ENCODE results near the gene SLC52A1. TPM values are rescaled to one million over a fixed set of nuclear protein-coding genes. Genes with fewer than 3 reads are reported as not detected.

Gene SLC52A1
- total and polyA plus RNA-seq, 12 donors = 0.24 to 0.40 TPM; not detected in 10

DNA sequence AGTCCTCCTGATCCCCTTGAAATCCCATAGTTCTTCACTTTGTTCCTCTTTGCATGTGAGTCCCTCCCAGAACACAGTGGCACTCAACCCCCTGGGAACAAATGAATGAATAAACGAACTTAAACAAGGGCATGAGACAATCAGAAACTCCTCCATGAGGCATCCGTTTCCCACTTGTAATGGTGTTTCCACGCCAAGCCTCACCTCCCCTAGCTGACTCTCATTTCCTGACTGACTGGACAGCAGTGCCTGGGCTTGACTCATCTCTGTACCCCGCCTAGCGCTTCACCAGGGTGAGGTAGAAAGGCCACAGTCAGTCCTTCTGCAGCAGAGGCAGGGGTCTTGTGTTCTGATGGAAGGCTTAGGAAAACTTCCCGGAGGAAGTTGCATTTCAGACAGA is 23.3 kb downstream of the SLC52A1 start:
- 80 to 93% (median 83%) methylated on average over 6 of the region's 6 CpGs for WGBS, 4 donors
- DNase-seq = no peak
- peaks cover 0 to 64% of the 10 kb centered on the region in 2 donors for H3K36me3 ChIP-seq (replicated peaks in 1 of 2)
- H3K4me3 ChIP-seq = no peak overlapping the region
- intact Hi-C loops (cut with DNase I) = no loop called here
- H3K27me3 ChIP-seq = no peaks in the 10 kb centered on the region
- H3K27ac ChIP-seq = no peak overlapping the region
- no peaks in the 10 kb centered on the region for H3K4me1 ChIP-seq (replicated peaks in 1 of 2)
- TF ChIP-seq, protein P1, sequence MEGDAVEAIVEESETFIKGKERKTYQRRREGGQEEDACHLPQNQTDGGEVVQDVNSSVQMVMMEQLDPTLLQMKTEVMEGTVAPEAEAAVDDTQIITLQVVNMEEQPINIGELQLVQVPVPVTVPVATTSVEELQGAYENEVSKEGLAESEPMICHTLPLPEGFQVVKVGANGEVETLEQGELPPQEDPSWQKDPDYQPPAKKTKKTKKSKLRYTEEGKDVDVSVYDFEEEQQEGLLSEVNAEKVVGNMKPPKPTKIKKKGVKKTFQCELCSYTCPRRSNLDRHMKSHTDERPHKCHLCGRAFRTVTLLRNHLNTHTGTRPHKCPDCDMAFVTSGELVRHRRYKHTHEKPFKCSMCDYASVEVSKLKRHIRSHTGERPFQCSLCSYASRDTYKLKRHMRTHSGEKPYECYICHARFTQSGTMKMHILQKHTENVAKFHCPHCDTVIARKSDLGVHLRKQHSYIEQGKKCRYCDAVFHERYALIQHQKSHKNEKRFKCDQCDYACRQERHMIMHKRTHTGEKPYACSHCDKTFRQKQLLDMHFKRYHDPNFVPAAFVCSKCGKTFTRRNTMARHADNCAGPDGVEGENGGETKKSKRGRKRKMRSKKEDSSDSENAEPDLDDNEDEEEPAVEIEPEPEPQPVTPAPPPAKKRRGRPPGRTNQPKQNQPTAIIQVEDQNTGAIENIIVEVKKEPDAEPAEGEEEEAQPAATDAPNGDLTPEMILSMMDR (IDR thresholded peaks at IDR 0.05) = no peak
- no peak for TF ChIP-seq POLR2A (IDR thresholded peaks at IDR 0.05)
- H3K9me3 ChIP-seq (replicated peaks in 1 of 3) = no peaks in the 10 kb centered on the region

DNA sequence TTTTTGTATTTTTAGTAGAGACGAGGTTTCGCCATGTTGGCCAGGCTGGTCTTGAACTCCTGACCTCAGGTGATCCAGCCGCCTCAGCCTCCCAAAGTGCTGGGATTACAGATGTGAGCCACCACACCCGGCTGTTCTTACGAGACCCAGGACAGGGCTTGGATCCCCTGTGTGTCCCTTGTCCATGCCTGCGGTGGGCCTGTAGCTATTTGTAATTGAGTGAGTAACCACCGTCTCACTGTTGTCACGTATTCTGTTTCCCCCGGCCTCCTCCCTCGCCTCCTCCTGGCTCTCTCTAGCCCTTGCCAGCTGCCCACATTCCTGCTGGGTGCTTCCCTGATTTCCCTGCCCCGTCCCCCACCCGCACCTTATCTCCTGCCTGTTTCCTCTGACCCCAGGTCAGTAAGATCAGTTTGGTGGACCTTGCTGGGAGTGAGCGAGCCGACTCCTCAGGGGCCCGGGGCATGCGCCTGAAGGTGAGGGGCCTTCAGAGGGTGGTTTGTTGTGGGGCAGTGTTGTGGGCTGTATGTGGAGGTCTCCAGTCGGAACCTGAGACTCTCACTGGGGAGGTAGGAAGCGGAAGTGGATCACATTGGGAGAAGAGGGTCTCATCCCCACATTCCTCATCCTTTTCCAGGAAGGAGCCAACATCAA is 31.9 kb downstream of the SLC52A1 start:
- Histone ChIP-seq H3K36me3 (replicated peaks in 1 of 2) (peaks cover 0 to 76% of the 10 kb centered on the region in 2 donors), H3K9me3 (replicated peaks in 1 of 3) (no peaks in the 10 kb centered on the region), H3K27me3 (no peaks in the 10 kb centered on the region), H3K4me3 (no peak overlapping the region), H3K4me1 (replicated peaks in 1 of 2) (peaks cover 19 to 21% of the 10 kb centered on the region in 2 donors), H3K27ac (no peak overlapping the region)
- TF ChIP-seq, protein P1 (IDR thresholded peaks at IDR 0.05) = no peak
- TF ChIP-seq POLR2A (IDR thresholded peaks at IDR 0.05) = no peak
- intact Hi-C loops (cut with DNase I) = no loop called here
- no peak for DNase-seq
- WGBS, 4 donors = 92 to 96% (median 94%) methylated on average over 18 of the region's 18 CpGs

DNA sequence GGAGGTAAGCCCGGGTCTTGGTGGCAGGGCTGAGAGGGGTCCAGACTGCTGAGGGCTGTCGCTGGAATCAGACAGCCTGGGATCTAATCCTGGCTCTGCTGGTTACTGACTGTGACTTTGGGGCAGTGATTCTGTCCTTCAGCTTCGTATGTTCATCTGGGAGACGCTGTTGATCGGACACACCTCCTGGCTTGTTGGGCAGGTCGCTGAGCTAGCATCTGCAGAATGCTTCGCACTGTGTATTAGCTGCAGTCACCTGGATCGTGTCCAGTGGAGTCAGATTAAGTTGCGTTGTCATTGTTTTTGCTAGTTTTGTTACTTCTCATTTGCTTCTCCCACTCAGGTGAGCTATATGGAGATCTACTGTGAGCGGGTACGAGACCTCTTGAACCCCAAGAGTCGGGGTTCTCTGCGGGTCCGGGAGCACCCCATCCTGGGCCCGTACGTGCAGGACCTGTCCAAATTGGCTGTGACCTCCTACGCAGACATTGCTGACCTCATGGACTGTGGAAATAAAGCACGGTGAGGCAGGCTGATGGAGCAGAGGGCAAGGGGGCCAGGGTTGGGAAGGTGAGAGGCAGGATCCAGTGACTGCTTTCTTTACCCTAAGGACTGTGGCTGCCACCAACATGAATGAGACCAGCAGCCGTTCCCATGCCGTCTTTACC is 33.0 kb downstream of the SLC52A1 start:
- no peak for DNase-seq
- Histone ChIP-seq H3K4me3 (no peak overlapping the region), H3K36me3 (replicated peaks in 1 of 2) (peaks cover 0 to 65% of the 10 kb centered on the region in 2 donors), H3K4me1 (replicated peaks in 1 of 2) (peaks cover 19 to 21% of the 10 kb centered on the region in 2 donors), H3K27me3 (no peaks in the 10 kb centered on the region), H3K9me3 (replicated peaks in 1 of 3) (no peaks in the 10 kb centered on the region), H3K27ac (no peak overlapping the region)
- no peak for TF ChIP-seq POLR2A (IDR thresholded peaks at IDR 0.05)
- TF ChIP-seq, protein P1 (IDR thresholded peaks at IDR 0.05) = no peak
- intact Hi-C loops (cut with DNase I) = no loop called here
- 94 to 97% (median 94%) methylated on average over 17 to 20 of the region's 20 CpGs for WGBS, 4 donors

DNA sequence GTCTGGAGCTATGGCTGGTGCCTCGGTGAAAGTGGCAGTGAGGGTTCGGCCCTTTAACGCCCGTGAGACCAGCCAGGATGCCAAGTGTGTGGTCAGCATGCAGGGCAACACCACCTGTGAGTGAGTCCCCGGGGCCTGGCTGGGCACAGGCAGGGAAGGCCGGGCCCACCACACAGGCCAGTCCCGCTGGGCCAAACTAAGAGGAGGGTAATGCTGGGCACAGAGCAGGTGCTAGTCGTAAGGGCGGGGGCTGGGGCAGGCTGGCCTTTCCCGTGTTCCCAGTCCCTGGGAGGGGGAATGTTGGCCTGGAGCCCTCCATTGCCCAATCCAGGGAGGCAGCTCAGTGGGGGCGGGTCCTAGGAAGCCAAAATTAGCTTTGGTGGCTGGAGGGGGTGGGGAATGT is 35.0 kb downstream of the SLC52A1 start:
- Histone ChIP-seq H3K36me3 (replicated peaks in 1 of 2) (peaks cover 0 to 45% of the 10 kb centered on the region in 2 donors), H3K4me1 (replicated peaks in 1 of 2) (peaks cover 24 to 26% of the 10 kb centered on the region in 2 donors), H3K9me3 (replicated peaks in 1 of 3) (no peaks in the 10 kb centered on the region), H3K27ac (peak overlapping the region in 1 of 5 donors; percentile 14), H3K27me3 (no peaks in the 10 kb centered on the region), H3K4me3 (peak overlapping the region in 1 of 4 donors; percentile 64)
- intact Hi-C loops (cut with DNase I) = no loop called here
- no peak for TF ChIP-seq POLR2A (IDR thresholded peaks at IDR 0.05)
- DNase-seq = peak in 6 of 7 donors; percentile 59 to 72 (median 64)
- 75 to 85% (median 77%) methylated on average over 6 to 11 of the region's 11 CpGs for WGBS, 4 donors

Measured in adrenal gland (tissue), 12 donors.